COLO829 (cell line): Measurements from ENCODE around the gene MPP1.

Experiments
- DNase-seq: peaks from one replicate; pipeline ENCODE4 v3.0.0; 2012; ENCODE audit warnings: low spot score

MPP1 gene

DNA sequence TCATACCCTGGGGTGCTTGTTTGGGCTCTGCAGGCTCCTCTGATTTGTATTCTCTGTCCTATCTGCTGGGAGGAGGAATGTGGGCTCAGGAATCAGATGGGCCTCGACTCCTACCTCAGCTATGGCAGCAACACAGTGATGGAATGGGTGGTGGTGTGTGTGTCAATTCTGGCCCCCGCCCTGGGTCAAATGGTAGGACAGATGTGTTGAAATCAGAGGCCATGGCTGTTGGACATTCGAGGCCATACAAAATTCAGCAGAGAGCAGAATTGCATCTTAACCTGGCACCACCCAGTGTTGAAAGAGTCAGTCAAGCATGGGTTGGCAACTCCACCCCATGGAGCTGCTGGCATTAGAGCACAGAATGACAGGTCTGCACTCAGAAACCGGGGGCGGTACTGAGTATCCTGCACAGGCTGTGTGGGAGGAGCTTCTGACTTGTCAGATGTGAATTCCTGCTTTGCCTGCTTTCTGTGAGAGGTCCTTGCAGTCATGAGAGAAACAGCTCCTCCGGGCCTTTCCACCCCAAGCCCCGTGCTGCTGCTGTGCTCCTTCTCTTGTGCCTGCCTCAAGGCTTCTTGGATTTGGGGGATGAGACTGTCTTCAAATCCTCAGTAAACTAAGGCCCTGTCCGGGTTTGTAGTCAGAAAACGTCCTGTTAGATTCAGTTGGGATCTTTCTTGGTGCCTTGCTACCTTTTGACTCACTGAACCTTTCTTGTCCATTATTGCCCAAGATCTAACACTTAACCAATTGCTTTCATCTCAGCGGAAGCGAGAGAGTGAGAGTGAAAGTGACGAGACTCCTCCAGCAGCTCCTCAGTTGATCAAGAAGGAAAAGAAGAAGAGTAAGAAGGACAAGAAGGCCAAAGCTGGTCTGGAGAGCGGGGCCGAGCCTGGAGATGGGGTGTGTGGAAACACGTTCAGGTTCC lies 29.6 kb downstream of the MPP1 start:
- DNase-seq: no peak

DNA sequence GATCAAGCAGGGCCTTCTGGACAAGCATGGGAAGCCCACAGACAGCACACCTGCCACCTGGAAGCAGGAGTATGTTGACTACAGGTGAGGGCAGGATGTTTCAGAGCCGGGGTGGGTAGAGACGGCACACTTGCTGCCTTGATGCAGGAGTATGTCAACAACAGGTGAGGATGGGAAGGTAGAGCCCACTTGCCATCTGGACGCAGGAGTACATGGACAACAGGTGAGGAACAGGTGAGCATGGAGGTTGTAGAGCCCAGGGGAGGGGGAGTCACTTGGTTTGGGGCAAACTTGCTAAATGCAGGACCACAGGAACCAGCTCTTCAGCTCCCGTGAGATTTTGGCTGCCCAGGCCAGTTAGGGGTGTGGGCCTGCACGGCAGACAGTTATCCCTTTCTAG lies 30.7 kb downstream of the MPP1 start:
- DNase-seq: no peak

DNA sequence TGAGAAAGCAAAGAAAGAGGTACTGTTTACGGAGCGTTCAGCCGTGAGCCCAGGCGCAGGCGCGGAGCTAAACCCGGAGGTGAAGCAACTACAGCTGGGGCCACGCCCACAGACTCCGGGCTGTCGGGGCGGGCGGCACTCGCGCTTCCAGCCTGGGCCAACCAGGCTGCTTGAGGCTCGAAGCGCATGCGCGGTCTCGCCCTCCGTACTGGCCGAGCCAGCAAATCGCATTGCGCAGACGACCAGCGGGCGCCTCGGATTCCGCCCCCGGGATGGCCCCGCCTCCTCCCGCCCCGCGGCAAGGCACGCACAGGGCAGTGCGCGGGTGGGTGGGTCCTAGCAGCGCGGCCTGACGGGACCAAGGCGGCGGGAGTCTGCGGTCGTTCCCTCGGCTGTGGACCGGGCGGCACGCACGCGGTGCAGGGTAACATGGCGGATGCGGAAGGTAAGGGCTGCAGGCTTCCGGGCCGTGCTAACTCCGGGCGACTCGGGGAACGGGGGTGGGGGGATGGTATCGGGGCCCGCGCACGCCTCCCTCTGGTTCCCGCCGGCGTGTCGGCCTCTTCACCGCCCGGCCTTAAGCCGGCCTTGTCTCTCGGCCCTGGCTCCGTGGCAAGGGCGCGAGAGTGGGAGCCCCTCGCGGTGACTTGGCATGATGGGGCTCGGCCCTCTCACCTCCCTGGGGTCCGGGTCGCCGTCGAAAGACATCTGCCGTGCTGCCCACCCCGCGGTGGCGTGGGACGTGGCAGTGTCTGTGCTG lies 42.6 kb downstream of the MPP1 start, which contains the start of gene DKC1:
DKC1 (plus strand) TSS at position 328 of the 760 bp plus-strand sequence; CDS start at position 430, 102 bp downstream.
- DNase-seq: peak; percentile 94

DNA sequence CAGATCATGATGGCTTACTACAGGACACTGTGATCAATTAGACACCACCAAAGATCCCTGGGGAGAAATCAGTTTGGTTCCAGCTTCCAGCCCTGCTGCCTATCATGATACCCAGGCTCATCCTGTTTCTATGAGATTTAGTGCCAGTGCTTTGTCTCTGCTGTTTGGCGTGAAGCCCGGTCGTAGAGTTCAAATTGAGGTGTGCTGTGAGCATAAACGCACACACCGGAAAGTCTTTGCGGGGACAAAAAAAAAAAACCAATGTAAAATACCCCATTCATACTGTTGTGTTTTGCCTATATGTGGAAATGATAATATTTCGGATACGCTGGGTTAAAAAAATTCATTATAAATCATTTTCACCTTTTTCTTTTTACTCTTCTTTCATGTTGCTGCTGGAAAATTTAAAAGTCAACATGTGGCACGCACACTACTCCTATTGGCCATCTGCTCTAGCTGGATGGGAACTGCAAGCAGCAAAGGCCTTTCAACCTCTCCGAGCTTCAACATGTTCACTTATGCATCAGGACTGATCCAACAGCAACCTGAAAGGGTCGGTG lies 43.2 kb downstream of the MPP1 start:
- no peak for DNase-seq

DNA sequence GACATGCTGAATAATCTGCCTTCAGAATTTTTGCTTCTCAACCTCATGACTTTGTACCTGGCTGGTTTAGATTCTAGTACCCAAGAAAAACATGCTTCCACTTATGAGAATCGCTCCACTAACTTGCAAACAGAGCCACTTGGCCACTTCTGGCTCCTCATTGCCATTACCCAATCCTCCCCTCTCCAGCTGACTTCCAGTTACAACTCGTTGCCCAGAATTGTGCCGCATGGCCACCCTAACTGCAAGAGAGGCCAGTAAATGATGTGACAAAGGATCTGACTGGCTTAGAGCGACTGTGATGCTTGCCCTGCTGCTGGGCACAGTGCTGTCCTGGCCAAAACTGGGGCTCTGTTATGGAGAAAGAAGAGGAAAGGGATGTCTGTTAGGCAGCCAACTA lies 46.6 kb downstream of the MPP1 start:
- no peak for DNase-seq

DNA sequence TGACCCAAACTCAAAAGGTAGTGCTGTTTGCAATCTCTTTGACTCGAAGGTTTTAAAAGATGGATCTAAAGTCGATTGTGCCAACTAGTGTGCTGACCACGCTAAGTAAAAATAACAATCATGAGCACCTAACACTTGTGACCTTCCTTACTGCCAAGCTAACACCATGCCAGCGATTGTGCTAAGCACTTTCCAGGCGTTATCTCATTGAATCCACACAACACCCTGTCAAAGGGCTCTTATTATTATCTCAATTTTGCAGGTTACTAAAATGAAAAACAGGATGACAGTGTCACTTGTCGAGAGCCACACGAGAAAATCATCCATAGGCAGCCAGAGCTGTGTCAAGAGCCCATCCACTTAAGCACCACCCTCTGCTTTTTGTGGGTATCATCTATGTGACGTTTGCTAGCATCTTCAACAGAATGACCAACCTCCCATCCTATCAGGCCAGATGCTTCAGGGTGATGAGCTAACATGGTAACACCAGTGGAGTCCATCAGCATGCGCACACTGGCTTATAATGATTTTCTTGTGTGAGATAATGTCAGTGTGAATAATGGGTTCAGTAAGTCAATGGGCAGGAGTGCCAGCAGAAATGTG lies 53.5 kb downstream of the MPP1 start:
- no peak for DNase-seq

DNA sequence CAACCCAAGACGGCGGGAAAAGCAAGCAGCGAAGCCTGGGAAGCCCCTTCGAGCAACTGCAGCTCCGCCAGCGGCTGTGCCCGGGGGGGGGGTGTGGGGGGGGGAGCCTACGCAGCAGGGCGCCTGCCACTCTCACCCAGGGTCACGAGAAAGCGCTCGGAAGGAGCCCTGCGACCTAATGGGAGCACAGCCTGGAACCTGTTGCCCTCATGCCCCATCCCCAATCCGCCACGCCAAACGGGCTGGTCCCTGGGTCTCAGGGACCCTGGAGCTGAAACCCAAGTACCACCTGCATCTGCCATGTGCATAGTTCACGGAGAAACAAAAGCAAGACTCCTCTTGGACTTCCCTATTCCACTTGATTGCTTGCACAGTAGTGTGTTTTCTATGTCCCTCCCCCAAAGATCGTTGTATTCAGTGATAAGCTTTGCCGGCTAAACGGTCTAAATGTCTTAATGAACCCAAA lies 54.0 kb downstream of the MPP1 start:
- no peak for DNase-seq

DNA sequence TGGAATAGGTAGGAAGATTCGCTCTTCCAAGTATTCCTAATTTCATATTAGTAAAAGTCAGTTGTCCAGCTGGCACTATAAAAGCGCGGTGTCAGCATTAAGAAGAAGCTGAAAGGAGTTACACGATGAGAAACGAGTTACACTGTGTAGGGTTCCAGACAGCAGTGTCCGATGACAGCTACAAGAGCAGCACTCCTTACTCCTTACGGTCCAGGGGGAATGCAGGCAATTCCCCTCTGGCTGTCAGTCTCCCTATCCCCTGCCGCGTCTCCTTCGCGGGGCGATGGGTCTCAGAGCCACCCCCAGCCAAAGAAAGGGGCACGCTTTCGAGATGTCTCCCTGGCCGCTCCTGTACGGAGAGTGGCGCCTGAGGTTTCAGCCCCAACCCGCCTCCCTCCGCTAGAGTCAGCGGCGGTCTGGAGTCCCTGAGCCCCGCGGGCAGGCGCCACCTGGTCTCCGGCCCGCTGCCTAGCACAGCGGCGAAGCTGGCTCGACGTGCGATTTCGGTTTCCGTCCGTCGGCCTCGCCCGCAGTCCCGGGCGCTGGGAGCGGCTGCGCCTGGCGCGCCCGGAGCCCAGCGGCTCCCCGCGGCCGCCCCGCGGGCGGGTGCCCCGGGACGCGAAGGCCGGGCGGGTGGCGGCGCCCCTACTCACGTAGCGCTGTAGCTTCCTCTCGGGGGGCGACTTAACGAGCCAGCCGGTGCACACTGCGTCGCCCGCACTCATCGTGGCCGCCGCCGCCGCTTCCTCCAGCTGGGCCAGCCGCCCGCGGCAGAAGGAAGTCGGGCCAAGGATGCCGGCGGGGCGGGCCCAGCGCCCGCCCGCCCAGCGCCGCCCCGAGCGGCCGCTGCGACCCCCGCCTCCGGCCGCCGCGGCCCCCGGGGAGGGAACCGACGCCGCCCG lies 54.7 kb downstream of the MPP1 start, which contains the start of gene GAB3:
GAB3 (minus strand) TSS at position 777 of the 902 bp plus-strand sequence; CDS start at position 725, 52 bp downstream.
- no peak for DNase-seq

DNA sequence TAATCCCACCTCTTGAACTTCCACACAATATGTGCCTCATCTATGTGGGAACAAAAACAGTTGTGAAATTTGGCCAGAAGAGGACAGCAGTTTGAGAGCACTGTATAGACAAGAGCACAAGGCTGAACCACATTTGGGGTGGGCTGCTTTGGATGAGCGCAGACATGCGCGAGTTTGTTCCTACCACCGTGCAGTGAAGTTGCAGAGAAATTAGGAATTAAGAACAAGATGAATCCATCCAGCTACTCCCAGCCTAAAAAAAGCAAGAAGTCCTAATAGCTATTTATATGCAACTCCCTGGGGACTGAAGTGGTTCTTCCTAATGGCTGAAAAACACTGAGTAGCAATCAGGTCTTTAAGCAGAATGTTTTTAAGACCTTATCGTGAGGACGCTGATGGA lies 55.4 kb downstream of the MPP1 start:
- no peak for DNase-seq

DNA sequence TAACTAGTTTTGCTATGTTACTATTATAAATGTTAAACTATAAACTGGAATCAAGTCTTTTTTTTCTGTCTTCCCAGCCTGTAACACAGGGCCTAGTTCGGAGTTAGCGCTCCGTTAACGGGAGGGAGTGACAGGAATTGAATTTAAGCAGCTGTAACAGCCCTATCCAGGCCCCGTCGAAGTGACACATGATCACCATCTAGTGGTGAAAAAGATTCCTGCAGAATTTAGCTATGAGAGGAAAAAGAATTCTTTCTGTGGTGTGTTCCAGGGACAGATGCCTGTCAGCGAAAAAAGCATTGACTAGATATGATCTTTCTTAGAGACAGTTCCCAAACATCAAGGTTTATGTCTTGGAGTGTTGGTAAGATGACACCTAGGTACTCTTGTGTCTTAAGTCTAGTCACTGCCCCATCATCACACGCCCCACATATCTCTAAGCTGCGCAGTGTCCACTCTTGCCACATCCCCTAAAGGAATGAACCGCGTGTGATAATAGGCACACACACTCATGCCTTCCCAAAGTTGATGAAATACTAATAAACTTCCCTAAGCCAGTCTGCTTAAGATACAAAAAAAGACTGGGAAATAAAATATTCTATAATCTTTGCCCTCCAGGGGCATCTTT lies 56.5 kb downstream of the MPP1 start:
- DNase-seq: peak; percentile 50

DNA sequence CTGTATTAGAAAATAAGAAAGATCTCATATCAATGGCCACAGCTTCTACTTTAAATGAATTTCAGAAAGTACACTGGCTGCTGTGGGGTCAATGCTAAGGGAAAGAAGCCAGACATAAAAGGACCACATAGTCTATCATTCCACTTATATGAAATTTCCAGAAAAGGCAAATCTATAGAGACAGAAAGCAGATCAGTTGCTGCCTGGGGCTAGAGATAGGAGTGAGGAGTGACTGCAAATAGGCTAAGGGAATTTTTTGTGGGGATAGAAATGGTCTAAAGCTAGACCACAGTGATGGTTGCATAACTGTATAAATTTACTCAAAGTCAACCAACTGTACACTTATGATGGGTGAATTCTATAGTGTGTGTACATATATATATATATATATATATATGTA lies 62.7 kb downstream of the MPP1 start:
- DNase-seq: no peak

DNA sequence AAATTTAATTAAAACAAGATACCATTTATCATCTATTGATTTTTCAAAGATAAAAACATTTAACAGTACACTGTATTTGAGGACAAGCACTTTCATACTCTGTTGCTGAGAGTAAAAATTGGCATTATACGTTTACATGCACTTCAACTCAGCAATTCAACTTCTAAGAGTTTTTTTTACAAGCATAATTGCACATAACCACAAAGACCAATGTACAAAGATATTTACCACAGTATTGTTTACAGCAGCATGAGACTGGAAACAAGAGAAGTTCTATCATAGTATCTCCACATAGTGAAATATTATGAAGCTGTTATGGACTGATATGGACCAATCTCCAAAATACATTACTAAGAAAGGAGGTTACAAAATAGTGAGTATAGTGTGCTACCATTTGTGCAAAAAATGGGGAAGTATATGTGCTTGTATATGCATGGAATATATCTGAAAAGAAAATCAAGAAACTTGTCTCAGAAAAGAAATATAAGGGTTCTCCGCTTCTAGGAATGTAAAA lies 65.3 kb downstream of the MPP1 start:
- no peak for DNase-seq

DNA sequence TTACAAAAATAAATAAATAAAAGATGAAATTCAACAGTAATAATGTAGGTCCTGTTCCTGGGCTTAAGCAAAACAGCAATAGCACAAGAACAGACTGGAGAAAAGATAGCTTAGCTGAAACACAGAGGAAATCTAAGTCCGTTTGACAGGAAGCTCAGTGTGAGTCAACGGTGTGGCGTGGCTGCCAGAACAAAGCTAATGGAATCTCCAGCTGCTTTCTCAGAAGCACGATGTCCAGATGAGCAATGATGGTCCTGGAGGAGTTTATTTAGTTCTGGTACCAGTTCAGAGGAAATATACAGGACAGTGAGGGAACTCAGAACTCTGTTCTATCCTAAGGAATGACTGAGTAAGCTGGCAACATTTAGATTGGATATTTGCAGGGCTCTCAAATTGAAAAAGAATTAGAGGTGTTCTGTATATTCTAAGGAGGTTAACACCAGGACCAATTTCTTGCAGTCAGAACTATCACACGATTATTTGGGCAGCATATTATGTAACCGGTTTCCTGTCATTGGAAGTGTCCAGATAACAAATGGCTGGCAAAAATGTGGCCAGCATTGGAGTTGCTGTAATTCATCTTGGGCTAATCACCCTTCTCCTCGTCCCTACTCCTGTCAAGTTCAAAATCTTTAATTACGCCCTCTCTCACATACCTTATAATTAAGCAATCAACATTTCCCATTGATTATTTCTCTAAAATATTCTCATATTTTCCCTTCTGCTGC lies 67.1 kb downstream of the MPP1 start:
- peak; percentile 38 for DNase-seq

DNA sequence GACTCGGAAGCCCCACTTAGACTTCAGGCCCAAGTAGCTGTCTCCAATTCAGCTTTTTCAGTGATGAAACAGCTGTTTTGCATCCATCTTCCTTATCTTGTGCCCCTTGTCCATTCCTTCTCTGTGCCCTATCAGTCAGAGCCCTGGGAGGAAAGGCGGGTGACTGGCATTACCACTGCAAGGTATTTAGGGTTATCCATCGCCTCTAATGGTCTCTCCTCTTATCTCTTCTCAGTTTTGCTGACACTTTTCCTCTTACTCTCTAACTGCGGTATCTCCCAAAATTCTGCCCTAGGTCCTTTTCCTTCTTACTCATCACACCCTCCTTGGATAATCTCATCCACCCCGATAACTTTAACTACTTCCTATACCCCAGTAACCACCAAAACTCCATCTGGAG lies 68.1 kb downstream of the MPP1 start:
- DNase-seq: no peak

DNA sequence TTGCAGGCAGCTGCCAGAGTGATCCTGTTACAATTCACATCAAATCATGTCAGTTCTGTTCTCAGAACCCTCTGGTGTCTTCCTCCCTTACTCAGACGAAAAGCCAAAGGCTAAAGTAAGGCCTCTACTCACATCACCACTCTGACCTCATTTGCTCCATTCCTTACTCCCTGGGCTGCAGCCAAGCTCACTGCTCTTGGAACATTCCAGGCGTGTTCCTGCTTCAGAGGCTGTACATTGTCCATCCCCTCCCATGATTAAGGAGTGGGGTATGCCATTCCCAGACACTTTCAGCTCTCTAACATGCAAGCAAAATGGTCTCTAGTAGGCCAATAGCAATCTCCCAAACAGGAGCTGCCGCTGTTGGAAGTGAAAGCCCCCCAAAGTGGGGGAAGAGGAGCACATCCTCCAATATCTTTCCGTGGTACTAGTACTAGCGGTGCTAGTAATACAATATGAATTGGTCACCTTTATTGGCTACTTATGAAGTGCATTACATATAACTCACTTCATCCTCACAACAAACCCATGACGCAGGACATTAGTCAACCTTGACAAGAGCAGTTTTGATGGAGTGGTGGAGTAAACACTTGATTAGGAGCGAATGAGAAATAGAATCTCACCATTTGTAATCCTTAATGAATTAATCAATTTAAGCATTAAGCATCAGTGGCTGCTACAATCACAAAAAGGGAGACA lies 69.4 kb downstream of the MPP1 start:
- DNase-seq: no peak

DNA sequence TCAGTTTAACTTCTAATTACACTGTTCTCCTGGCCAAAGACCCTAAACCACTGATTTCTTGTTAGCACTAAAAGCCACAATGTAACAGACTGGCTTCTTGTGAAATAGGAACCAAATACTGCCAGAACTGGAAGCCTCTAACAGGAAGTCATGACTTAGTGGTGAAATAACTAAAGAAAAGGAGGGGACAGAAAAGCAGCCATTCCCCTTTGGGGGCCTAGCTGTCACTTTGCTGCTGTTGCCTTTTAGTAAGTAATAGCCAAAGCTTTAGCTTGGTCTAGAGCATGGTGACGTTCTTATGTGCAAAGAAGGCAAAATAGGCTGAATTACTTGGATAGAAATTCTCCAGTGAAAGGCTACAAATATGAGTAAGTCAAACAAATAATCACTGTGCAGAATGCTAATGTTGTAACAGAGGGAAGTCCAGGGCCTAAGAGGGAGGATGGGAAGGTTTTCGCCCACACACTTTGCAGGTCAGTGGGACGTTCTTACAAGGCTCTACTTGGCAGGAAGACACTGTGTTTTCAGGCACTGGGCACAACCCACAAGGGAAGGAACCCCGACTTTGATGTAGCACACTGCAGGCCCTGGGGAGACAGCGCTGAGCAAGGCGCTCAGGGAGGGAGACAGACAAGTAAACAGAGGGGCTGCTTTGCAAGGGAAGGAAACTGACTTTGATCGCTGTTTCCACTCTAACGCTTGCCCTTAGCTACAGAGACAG lies 71.1 kb downstream of the MPP1 start:
- peak; percentile 45 for DNase-seq

DNA sequence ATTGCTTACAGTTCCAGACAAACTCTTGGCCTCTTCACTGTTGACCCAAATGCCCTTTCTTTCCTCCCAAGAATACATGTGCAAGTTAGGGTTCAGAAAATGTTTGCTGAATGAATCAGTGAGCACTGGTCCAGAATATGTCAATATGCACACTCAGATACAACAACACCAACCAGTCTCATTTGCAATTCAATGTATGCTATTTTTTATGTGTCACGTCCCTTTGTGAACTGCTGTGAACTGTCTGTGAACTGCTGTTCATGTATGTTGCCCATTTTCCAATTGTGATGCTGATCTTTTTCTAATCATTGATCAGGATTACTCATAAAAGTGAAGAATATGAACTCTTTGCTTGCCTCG lies 72.2 kb downstream of the MPP1 start:
- DNase-seq: no peak

DNA sequence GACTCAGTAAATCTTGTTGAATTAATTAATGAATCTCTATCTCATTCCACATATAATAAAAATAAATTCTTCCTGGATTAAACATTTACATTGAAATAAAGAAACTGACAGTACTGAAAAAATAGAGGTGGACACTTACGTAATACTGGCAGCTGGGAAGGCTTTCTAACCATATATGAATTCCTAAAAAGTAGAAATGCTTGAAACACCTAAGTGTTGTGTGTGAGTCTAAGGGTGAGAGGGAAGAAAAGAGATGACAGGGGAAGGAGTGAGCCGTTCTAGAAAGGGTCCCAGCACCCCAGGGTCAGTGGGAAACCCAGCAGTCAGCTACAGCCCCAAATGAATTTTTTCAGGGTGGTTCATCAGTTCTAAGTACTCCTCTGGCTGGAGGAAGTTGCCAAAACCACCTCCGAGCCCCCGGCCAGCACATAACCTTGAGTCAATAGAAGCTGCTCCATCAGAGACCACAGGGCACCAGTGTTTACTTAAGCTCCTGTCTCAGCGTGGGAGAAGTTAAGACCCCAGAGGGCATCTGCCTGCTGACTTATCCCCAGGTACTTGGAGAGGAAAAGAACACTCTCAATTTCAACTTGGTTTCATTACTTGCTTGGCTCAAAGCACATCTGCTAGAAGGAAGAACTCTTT lies 72.7 kb downstream of the MPP1 start:
- no peak for DNase-seq
